Measurements from ENCODE around the gene ENPP6. TPM values are rescaled to one million over a fixed set of nuclear protein-coding genes. Genes with fewer than 3 reads are reported as not detected.

ENPP6 gene
- total RNA-seq, 3 donors from 2014 or later (not counting 1 experiment from before 2014, with no cell fraction given), result 0.23 TPM; not detected in 2

DNA sequence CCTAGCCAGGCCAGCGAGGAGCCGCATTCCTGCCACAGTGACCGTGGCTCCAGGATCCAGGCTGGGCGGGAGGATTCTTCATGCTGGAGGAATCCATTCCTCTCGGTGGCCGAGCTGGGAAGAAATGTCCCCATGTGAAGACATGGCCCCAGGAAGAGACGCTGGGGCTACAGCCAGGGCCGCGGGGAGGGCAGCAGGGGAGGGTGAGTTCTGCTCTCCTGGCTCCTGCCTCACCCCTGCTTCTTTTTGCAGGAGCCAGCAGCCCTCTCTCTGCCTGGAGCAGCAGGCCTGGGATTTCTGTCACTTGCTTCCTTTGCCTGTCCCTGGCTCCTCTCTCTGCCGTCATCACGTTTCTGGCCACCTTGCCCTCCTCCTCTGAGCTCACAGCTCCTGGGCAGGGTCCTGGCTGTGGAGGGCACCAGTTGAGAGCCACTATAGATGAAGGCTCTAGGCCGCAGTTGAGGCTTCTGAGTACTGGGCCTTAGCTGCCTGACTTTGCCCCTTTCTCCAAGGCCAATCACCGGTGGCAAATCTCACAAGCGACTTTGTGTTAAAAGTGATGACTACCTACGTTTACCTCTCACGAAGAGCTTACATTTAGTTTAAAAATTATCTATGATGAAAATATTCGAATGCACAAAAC is 48.3 kb downstream of the ENPP6 start:
- no peaks in the 10 kb centered on the region for H3K36me3 ChIP-seq (ENCODE audit: control insufficient read depth, insufficient read depth, low read length)
- DNase-seq (no peak), ATAC-seq (no peak)
- Mint-ChIP-seq H3K4me1 (peaks cover 0 to 11% of the 10 kb centered on the region in 2 donors), H3K9me3 (no peaks in the 10 kb centered on the region), H3K4me3 (no peak overlapping the region), H3K27ac (no peak overlapping the region), H3K27me3 (ENCODE audit: low read depth in 2 of 2) (peaks cover 46 to 61% of the 10 kb centered on the region in 2 donors), H3K36me3 (no peaks in the 10 kb centered on the region)
- no peaks in the 10 kb centered on the region for H3K27me3 ChIP-seq (ENCODE audit: control insufficient read depth, insufficient read depth, low read length)
- intact Hi-C loops (cut with micrococcal nuclease), result no loop called here
- 94% methylated on average over 17 of the region's 17 CpGs for WGBS (ENCODE audit: insufficient coverage)
- peaks cover 7% of the 10 kb centered on the region for H3K4me1 ChIP-seq (ENCODE audit: control insufficient read depth, insufficient read depth, low read length)
- TF ChIP-seq, protein P1, sequence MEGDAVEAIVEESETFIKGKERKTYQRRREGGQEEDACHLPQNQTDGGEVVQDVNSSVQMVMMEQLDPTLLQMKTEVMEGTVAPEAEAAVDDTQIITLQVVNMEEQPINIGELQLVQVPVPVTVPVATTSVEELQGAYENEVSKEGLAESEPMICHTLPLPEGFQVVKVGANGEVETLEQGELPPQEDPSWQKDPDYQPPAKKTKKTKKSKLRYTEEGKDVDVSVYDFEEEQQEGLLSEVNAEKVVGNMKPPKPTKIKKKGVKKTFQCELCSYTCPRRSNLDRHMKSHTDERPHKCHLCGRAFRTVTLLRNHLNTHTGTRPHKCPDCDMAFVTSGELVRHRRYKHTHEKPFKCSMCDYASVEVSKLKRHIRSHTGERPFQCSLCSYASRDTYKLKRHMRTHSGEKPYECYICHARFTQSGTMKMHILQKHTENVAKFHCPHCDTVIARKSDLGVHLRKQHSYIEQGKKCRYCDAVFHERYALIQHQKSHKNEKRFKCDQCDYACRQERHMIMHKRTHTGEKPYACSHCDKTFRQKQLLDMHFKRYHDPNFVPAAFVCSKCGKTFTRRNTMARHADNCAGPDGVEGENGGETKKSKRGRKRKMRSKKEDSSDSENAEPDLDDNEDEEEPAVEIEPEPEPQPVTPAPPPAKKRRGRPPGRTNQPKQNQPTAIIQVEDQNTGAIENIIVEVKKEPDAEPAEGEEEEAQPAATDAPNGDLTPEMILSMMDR (IDR thresholded peaks at IDR 0.05), result no peak
- H3K4me3 ChIP-seq (ENCODE audit: low read length), result no peak overlapping the region
- H3K9me3 ChIP-seq (ENCODE audit: control insufficient read depth, insufficient read depth, low read length), result no peaks in the 10 kb centered on the region
- no peak overlapping the region for H3K27ac ChIP-seq (ENCODE audit: low read length)

DNA sequence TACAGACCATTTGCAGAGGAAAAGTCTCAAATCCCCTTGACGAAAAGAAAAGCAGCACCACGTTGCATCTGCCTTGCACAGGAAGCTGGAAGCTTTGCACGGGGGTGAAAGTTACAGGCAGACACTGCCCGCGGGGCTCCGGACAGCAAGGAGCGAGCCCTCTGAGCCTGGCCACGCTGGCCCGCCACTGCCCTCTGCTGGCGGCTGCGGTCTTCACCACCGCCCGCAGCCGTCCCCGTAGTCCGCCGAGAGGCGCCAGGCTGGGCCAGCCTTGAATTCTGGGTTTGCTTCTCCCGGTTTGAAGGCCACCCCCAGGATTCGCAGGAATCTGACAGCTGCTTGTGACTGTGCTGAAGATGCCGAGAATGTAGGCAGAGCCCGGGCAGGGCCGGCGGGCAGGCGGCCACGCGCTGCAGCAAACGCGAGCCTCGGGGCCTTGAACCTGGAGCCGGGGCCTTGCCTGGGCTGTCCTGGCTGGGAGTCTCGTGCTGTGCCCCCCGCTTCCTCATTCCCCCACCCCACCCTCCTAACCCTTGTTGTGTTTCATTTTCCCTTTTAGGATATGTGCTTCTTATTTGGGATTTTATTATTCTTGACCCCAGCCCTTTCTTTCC is 49.2 kb downstream of the ENPP6 start:
- H3K27me3 Mint-ChIP-seq (ENCODE audit: low read depth in 2 of 2), result peaks cover 46 to 65% of the 10 kb centered on the region in 2 donors
- 24% methylated on average over 31 of the region's 33 CpGs for WGBS (ENCODE audit: insufficient coverage)
- no peak overlapping the region for H3K4me3 Mint-ChIP-seq

DNA sequence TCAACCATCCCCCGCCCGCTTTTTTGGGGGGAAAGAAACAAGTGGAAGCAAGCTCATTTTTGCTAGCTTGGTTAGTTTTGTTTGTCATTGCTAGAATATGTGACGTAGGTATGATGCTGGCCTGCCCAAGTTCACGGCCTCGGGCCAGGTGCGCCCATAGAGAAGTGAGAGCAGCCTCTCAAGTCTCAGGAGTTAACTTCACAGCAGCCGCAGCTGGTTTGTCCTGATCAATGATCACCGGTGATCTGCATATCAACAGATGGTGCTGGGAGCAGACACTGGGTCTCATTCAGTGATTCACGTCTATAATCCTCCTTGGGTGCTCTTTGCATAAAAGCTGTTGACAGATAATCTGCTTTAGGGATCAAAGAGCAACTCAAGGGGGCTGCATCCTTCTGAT is 50.1 kb downstream of the ENPP6 start:
- no peak overlapping the region for H3K4me3 ChIP-seq (ENCODE audit: low read length)
- no peaks in the 10 kb centered on the region for H3K36me3 ChIP-seq (ENCODE audit: control insufficient read depth, insufficient read depth, low read length)
- intact Hi-C loops (cut with micrococcal nuclease), result no loop called here
- Mint-ChIP-seq H3K4me3 (no peak overlapping the region), H3K36me3 (no peaks in the 10 kb centered on the region), H3K4me1 (peaks cover 0 to 11% of the 10 kb centered on the region in 2 donors), H3K27ac (no peak overlapping the region), H3K9me3 (no peaks in the 10 kb centered on the region), H3K27me3 (ENCODE audit: low read depth in 2 of 2) (peaks cover 42 to 61% of the 10 kb centered on the region in 2 donors)
- no peak for DNase-seq
- no peaks in the 10 kb centered on the region for H3K27me3 ChIP-seq (ENCODE audit: control insufficient read depth, insufficient read depth, low read length)
- peaks cover 7% of the 10 kb centered on the region for H3K4me1 ChIP-seq (ENCODE audit: control insufficient read depth, insufficient read depth, low read length)
- H3K27ac ChIP-seq (ENCODE audit: low read length), result no peak overlapping the region
- 72% methylated on average over 9 of the region's 9 CpGs for WGBS (ENCODE audit: insufficient coverage)
- TF ChIP-seq, protein P1 (IDR thresholded peaks at IDR 0.05), result no peak
- no peaks in the 10 kb centered on the region for H3K9me3 ChIP-seq (ENCODE audit: control insufficient read depth, insufficient read depth, low read length)
- ATAC-seq, result no peak

More for the DNA sequence above, 49.2 kb downstream of the ENPP6 start:
- Mint-ChIP-seq H3K9me3 (no peaks in the 10 kb centered on the region), H3K36me3 (no peaks in the 10 kb centered on the region), H3K27ac (no peak overlapping the region), H3K4me1 (peaks cover 0 to 11% of the 10 kb centered on the region in 2 donors)
- Histone ChIP-seq H3K4me1 (ENCODE audit: control insufficient read depth, insufficient read depth, low read length) (peaks cover 7% of the 10 kb centered on the region), H3K4me3 (ENCODE audit: low read length) (no peak overlapping the region), H3K27me3 (ENCODE audit: control insufficient read depth, insufficient read depth, low read length) (no peaks in the 10 kb centered on the region), H3K9me3 (ENCODE audit: control insufficient read depth, insufficient read depth, low read length) (no peaks in the 10 kb centered on the region), H3K36me3 (ENCODE audit: control insufficient read depth, insufficient read depth, low read length) (no peaks in the 10 kb centered on the region), H3K27ac (ENCODE audit: low read length) (no peak overlapping the region)
- peak; percentile 48 to 67 for DNase-seq
- peak; percentile 80 to 98 (median 87) for ATAC-seq
- TF ChIP-seq, protein P1 (IDR thresholded peaks at IDR 0.05), result peak; percentile 78
- intact Hi-C loops (cut with micrococcal nuclease), result loop anchor here (1.0 kb wide), 1 partner anchor 696 kb away; no protein-coding TSS in a partner anchor

Data from natural killer cell (primary cell).